Astrocyte of the cerebellum (primary cell): ENCODE measurements around the gene NR4A1.

Experiments
- DNase-seq: peaks from one replicate; pipeline ENCODE4 v3.0.0-alpha.2; 2011; ENCODE audit warnings: low read depth
- H3K4me3 ChIP-seq: 2 replicates; pipeline ENCODE4 v1.5.1; 2011; ENCODE audit warnings: mild to moderate bottlenecking, low read depth, low read length, moderate library complexity
- CTCF ChIP-seq: IDR thresholded peaks from 2 replicates; pipeline ENCODE4 v1.5.1; 2012; ENCODE audit warnings: low read length, low read depth, moderate library complexity, mild to moderate bottlenecking; ENCODE audit errors: missing control alignments
- in situ Hi-C: cut with HindIII; loops from 2 replicates; pipeline ENCODE4 v1.10.0; 2017; ENCODE audit warnings: low sequenced_read_pairs

NR4A1 gene

GRCh38 chr12:52011602-52012214 lies 39.5 kb upstream of the NR4A1 start:
- no peak for TF ChIP-seq CTCF
- in situ Hi-C loops, result no loop called here
- no peak overlapping the region for H3K4me3 ChIP-seq
- DNase-seq, result no peak

GRCh38 chr12:52013626-52014310 lies 37.5 kb upstream of the NR4A1 start:
- in situ Hi-C loops, result no loop called here
- DNase-seq, result no peak
- no peak for TF ChIP-seq CTCF
- H3K4me3 ChIP-seq, result no peak overlapping the region

GRCh38 chr12:52014567-52015530 lies 36.4 kb upstream of the NR4A1 start:
- in situ Hi-C loops, result no loop called here
- TF ChIP-seq CTCF, result no peak
- H3K4me3 ChIP-seq, result no peak overlapping the region
- DNase-seq, result no peak

- no peak for DNase-seq
- TF ChIP-seq CTCF, result no peak
- in situ Hi-C loops, result no loop called here
- H3K4me3 ChIP-seq, result no peak overlapping the region
Measured at GRCh38 chr12:52015532-52016041, 35.7 kb upstream of the NR4A1 start.

GRCh38 chr12:52018433-52019112 lies 32.7 kb upstream of the NR4A1 start:
- TF ChIP-seq CTCF, result no peak
- in situ Hi-C loops, result no loop called here
- no peak overlapping the region for H3K4me3 ChIP-seq
- no peak for DNase-seq

GRCh38 chr12:52019113-52019770 lies 32.0 kb upstream of the NR4A1 start:
- DNase-seq, result no peak

More at GRCh38 chr12:52019113-52019770, 32.0 kb upstream of the NR4A1 start:
- H3K4me3 ChIP-seq, result no peak overlapping the region
- TF ChIP-seq CTCF, result no peak
- in situ Hi-C loops, result no loop called here
